ENCODE data around the gene PRR19. TPM values are rescaled to one million over a fixed set of nuclear protein-coding genes. Genes with fewer than 3 reads are reported as not detected.
A peak's percentile ranks its signal among the peaks of the same experiment; 100 is the strongest.

Gene PRR19, protein sequence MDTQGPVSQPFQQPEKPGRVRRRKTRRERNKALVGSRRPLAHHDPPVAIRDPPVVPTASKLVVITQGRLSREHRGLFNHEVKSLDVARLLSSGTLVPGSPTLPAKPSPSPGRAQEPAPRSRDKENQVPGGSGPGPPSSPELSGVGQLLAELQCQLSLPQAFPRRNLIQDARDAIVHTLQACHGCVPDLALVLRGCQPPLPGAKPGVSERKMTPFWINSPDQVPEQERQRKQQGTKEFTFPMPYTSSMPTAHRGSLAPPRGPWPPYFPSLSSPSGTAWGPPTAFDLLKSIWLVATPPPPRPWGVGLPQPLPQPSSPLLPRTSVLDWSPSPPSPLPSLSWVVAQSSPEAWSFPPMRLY
- 1.4 TPM in 2 replicates for polyA plus RNA-seq (2013)

GRCh38 chr19:42301646-42302203 is at the start of gene PRR19:
TSS of gene PRR19 (plus strand) at chr19:42302132. CDS start at chr19:42309585, 7,453 bp downstream.
- H4K8ac ChIP-seq (ENCODE audit: low read depth, low read length) = peak within 1 kb of the TSS; percentile 69
- peak within 1 kb of the TSS; percentile 21 for H3K4ac ChIP-seq (ENCODE audit: low read depth, low read length)
- peak within 1 kb of the TSS; percentile 55 for H4K12ac ChIP-seq (ENCODE audit: low read depth, low read length)
- peak within 1 kb of the TSS; percentile 28 for H2BK120ac ChIP-seq (ENCODE audit: insufficient read depth, low read length, poor library complexity)
- peak within 1 kb of the TSS; percentile 33 for H2BK5ac ChIP-seq (ENCODE audit: low read depth, low read length, poor library complexity)
- peak within 1 kb of the TSS; percentile 61 for H3K4me2 ChIP-seq (ENCODE audit: low read length)
- peak within 1 kb of the TSS; percentile 84 for H3K9ac ChIP-seq (ENCODE audit: low read length)
- peaks cover 7% of the 10 kb centered on the region for H3K79me1 ChIP-seq (ENCODE audit: low read length)
- peak within 1 kb of the TSS; percentile 92 for H3K4me3 ChIP-seq (ENCODE audit: low read depth, low read length)
- H3K23ac ChIP-seq (ENCODE audit: low read length) = no peak within 1 kb of the TSS
- H3K79me2 ChIP-seq (ENCODE audit: control insufficient read depth, insufficient read depth, low read length, poor library complexity) = peaks cover 4% of the 10 kb centered on the region
- H2AFZ ChIP-seq (ENCODE audit: insufficient read depth, low read length, poor library complexity) = peak within 1 kb of the TSS; percentile 67
- DNase-seq = peak; percentile 34 to 65
- peak within 1 kb of the TSS; percentile 16 for H2AK5ac ChIP-seq (ENCODE audit: low read length)
- H3K9me3 ChIP-seq (ENCODE audit: insufficient read depth, low read depth, low read length) = no peaks in the 10 kb centered on the region
- peak within 1 kb of the TSS; percentile 72 for H4K91ac ChIP-seq (ENCODE audit: low read depth, low read length)
- H2BK12ac ChIP-seq (ENCODE audit: low read length) = peak within 1 kb of the TSS; percentile 15
- H3K14ac ChIP-seq (ENCODE audit: low read length) = peak within 1 kb of the TSS; percentile 63
- no CpG with 5 or more reads among the region's 21 CpGs for WGBS (ENCODE audit: extremely low coverage, insufficient coverage, insufficient read length)
- peaks cover 7% of the 10 kb centered on the region in 2 experiments for H3K4me1 ChIP-seq (ENCODE audit: control insufficient read depth in 1 of 2, insufficient read depth in 2 of 2, low read length in 2 of 2)
- H3K18ac ChIP-seq (ENCODE audit: low read length) = peak within 1 kb of the TSS; percentile 47
- H3K27me3 ChIP-seq (ENCODE audit: insufficient read depth, low read length) = no peaks in the 10 kb centered on the region
- H3K36me3 ChIP-seq (ENCODE audit: control insufficient read depth in 1 of 2, insufficient read depth in 2 of 2, low read length in 2 of 2) = peaks cover 12 to 14% of the 10 kb centered on the region in 2 experiments
- peak within 1 kb of the TSS; percentile 16 for H3K27ac ChIP-seq (ENCODE audit: low read depth, low read length)

DNA sequence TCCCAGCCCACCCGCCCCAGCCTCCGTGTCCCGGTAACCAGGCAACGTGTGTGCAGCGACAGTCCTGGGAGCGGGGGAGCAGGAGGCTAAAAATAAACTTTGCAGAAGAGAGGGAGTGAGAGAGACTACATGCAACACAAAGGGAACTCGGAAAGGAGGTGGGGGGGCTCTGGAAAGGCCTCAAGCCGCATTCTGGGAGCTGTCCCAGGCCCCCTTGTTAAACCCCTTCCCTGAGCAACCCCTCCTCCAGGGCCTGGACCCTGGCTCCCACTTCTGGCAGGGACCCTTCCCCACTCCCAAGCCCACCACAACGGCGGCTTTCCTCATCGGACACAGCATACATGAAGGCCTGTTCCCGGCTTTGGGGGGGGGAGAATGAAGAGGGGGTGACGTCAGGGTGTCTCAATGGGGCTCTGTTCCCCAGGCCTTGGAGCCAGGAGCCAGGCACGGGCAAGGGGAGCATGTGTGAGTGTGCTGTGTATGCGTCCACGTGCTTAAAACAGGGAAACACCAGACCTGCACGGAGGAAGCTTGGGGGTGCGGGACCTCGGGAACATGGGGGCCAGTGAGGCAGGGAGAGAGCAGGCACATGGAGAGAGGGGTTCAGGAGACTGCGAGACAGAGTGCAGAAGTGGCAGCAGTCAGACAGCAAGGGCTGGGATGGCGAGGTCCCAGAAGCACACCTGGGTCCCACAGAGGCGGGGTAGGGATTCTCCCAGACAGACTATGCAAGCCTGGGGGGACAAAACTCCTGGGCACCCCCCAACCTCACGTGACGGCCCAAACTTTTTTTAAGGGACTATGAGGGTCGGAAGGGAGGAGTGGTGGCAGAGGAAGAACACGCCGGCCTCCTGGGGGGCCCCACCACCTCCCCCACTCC is 49.3 kb upstream of the PRR19 start:
- Histone ChIP-seq H4K91ac (ENCODE audit: low read depth, low read length) (peak overlapping the region; percentile 93), H3K4me1 (ENCODE audit: control insufficient read depth in 1 of 2, insufficient read depth in 2 of 2, low read length in 2 of 2) (peaks cover 18 to 23% of the 10 kb centered on the region in 2 experiments), H3K9me3 (ENCODE audit: insufficient read depth, low read depth, low read length) (no peaks in the 10 kb centered on the region), H3K27me3 (ENCODE audit: insufficient read depth, low read length) (no peaks in the 10 kb centered on the region), H2AK5ac (ENCODE audit: low read length) (peak overlapping the region; percentile 4), H3K79me1 (ENCODE audit: low read length) (peaks cover 31% of the 10 kb centered on the region), H3K27ac (ENCODE audit: low read depth, low read length) (peak overlapping the region; percentile 63), H2BK120ac (ENCODE audit: insufficient read depth, low read length, poor library complexity) (peak overlapping the region; percentile 16), H3K14ac (ENCODE audit: low read length) (peak overlapping the region; percentile 20), H3K9ac (ENCODE audit: low read length) (peak overlapping the region; percentile 50), H3K79me2 (ENCODE audit: control insufficient read depth, insufficient read depth, low read length, poor library complexity) (peaks cover 32% of the 10 kb centered on the region), H2AFZ (ENCODE audit: insufficient read depth, low read length, poor library complexity) (no peak overlapping the region), H4K8ac (ENCODE audit: low read depth, low read length) (peak overlapping the region; percentile 25), H2BK12ac (ENCODE audit: low read length) (peak overlapping the region; percentile 21), H3K23ac (ENCODE audit: low read length) (no peak overlapping the region), H3K4me3 (ENCODE audit: low read depth, low read length) (peak overlapping the region; percentile 73), H3K18ac (ENCODE audit: low read length) (peak overlapping the region; percentile 36), H4K12ac (ENCODE audit: low read depth, low read length) (no peak overlapping the region), H3K36me3 (ENCODE audit: control insufficient read depth in 1 of 2, insufficient read depth in 2 of 2, low read length in 2 of 2) (peaks cover 27 to 38% of the 10 kb centered on the region in 2 experiments), H3K4me2 (ENCODE audit: low read length) (peak overlapping the region; percentile 75), H3K4ac (ENCODE audit: low read depth, low read length) (peak overlapping the region; percentile 73), H2BK5ac (ENCODE audit: low read depth, low read length, poor library complexity) (peak overlapping the region; percentile 10)
- no peak for DNase-seq
- WGBS (ENCODE audit: extremely low coverage, insufficient coverage, insufficient read length) = no CpG with 5 or more reads among the region's 27 CpGs

DNA sequence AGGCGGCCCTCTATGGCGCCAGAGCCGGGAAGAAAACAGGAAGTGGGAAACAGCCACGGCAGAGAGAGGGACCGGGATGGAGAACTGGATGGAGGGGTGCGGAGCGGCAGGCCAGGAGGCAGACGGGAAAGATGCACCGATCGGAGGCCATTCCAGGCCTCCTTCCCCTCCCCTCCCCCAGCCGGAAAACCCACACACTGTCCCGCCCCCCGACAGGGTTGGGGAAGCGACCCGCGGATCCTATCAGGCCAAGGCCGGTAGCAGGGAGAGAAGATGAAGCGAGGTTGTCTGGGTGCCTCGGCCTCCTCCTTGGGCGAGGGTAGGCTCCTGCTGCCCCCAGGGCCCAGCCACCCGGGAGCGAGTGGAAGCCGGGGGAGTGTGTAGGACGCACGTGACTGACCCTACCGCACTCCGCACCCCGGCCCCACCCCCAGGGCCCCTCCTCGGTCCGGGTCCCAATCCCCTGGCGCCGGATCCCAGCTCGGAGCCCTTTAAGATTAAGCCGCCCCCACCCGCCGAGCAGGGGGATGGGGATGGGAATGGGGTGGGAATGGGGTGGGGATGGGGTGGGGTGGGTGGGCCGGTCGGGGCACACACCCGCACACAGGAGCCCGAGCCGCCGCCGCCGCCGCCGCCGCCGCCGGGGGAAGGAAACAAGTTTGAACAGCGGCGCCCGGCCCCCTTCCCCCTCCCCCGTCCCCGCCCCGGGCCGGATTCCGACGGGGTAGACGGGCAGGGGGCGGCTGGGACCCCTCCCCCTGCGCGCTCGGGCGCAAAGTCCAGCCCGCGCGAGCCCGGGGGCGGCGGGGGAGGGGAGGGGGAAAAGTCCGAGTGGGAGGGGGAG is 48.5 kb upstream of the PRR19 start:
- peak overlapping the region; percentile 99 for H2BK5ac ChIP-seq (ENCODE audit: low read depth, low read length, poor library complexity)
- H3K27me3 ChIP-seq (ENCODE audit: insufficient read depth, low read length) = no peaks in the 10 kb centered on the region
- H3K27ac ChIP-seq (ENCODE audit: low read depth, low read length) = peak overlapping the region; percentile 96
- peak overlapping the region; percentile 50 for H3K9ac ChIP-seq (ENCODE audit: low read length)
- H3K79me2 ChIP-seq (ENCODE audit: control insufficient read depth, insufficient read depth, low read length, poor library complexity) = peaks cover 32% of the 10 kb centered on the region
- peaks cover 31% of the 10 kb centered on the region for H3K79me1 ChIP-seq (ENCODE audit: low read length)
- H4K8ac ChIP-seq (ENCODE audit: low read depth, low read length) = peak overlapping the region; percentile 83
- H3K36me3 ChIP-seq (ENCODE audit: control insufficient read depth in 1 of 2, insufficient read depth in 2 of 2, low read length in 2 of 2) = peaks cover 24 to 35% of the 10 kb centered on the region in 2 experiments
- peak overlapping the region; percentile 73 for H3K4ac ChIP-seq (ENCODE audit: low read depth, low read length)
- H2BK120ac ChIP-seq (ENCODE audit: insufficient read depth, low read length, poor library complexity) = peak overlapping the region; percentile 61
- no peak overlapping the region for H3K23ac ChIP-seq (ENCODE audit: low read length)
- peak overlapping the region; percentile 98 for H4K91ac ChIP-seq (ENCODE audit: low read depth, low read length)
- H2BK12ac ChIP-seq (ENCODE audit: low read length) = peak overlapping the region; percentile 46
- H3K14ac ChIP-seq (ENCODE audit: low read length) = peak overlapping the region; percentile 97
- H3K4me2 ChIP-seq (ENCODE audit: low read length) = peak overlapping the region; percentile 75
- peaks cover 18 to 23% of the 10 kb centered on the region in 2 experiments for H3K4me1 ChIP-seq (ENCODE audit: control insufficient read depth in 1 of 2, insufficient read depth in 2 of 2, low read length in 2 of 2)
- peak overlapping the region; percentile 69 for H3K18ac ChIP-seq (ENCODE audit: low read length)
- H2AK5ac ChIP-seq (ENCODE audit: low read length) = peak overlapping the region; percentile 98
- peak overlapping the region; percentile 87 for H4K12ac ChIP-seq (ENCODE audit: low read depth, low read length)
- H3K4me3 ChIP-seq (ENCODE audit: low read depth, low read length) = peak overlapping the region; percentile 99
- DNase-seq = peak; percentile 20 to 40
- H2AFZ ChIP-seq (ENCODE audit: insufficient read depth, low read length, poor library complexity) = peak overlapping the region; percentile 69
- H3K9me3 ChIP-seq (ENCODE audit: insufficient read depth, low read depth, low read length) = no peaks in the 10 kb centered on the region
- WGBS (ENCODE audit: extremely low coverage, insufficient coverage, insufficient read length) = no CpG with 5 or more reads among the region's 71 CpGs
